ENCODE measurements around the gene RESF1. TPM values are rescaled to one million over a fixed set of nuclear protein-coding genes. Genes with fewer than 3 reads are reported as not detected.
"Not testable (repeated sequence)": the region's sequence is repeated elsewhere in the genome, so short reads cannot be mapped to it uniquely, and the experiment has no call there.

Gene RESF1
- total and polyA plus RNA-seq, 11 donors, result 9.5 to 42.8 (median 22.8) TPM

- Histone ChIP-seq H3K4me1 (no peaks in the 10 kb centered on the region), H3K4me3 (no peak overlapping the region), H3K9me3 (no peaks in the 10 kb centered on the region), H3K27ac (no peak overlapping the region), H3K36me3 (no peaks in the 10 kb centered on the region), H3K27me3 (no peaks in the 10 kb centered on the region)
- DNase-seq (no peak), ATAC-seq (no peak)
- TF ChIP-seq POLR2A (IDR thresholded peaks at IDR 0.05) (no peak), CTCF (IDR thresholded peaks at IDR 0.05) (no peak)
- 70 to 85% (median 76%) methylated on average over 7 of the region's 7 CpGs for WGBS, 4 donors
- intact Hi-C loops (cut with DNase I), result no loop called here
These were observed 27.2 kb upstream of the RESF1 start for GRCh38 chr12:31931796-31932715.

DNA sequence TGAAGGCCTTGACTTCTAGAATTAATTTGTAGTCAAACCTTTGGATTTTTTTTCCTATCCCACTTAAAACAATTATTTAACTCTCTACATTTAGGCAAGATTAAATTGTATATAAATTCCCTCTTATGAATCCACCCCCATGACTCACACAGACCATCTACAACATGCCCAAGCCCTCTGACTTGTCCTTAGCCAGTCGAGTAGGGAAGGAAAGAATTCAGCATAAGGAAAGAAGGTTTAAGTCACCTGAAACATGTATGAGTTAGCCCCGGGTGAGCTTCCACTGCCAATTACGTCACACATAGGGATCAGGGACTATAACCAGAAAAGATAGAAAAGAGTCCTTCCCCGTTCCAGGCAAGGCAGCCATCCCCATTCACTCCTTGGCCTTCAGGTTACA is 14.9 kb upstream of the RESF1 start:
- 91 to 100% (median 95%) methylated on average over 4 of the region's 4 CpGs for WGBS, 4 donors

DNA sequence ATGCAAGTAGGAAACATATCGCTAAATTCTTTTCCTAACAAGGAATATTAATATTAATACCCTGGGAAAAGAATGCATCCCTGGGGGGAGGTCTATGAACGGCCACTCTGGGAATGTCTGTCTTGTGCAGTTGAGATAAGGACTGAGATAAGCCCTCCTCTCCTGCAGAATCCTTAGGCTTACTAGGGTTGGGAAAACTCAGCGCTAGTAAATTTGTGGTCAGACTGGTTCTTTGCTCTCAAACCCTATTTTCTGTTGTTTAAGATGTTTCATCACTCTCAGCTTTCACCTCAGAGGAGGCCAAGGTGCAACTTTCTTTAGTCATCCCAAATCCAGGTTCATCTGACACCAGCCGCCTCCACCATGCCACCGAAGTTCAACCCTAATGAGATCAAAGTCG is 11.2 kb upstream of the RESF1 start:
- ATAC-seq, result no peak
- WGBS, 4 donors, result 88 to 92% (median 90%) methylated on average over 6 of the region's 6 CpGs

More for the DNA sequence above, 14.9 kb upstream of the RESF1 start:
- intact Hi-C loops (cut with DNase I), result no loop called here
- ATAC-seq, result no peak
- Histone ChIP-seq H3K4me1 (no peaks in the 10 kb centered on the region), H3K36me3 (peaks cover 0 to 4% (median 0%) of the 10 kb centered on the region in 9 donors), H3K27ac (no peak overlapping the region), H3K4me3 (no peak overlapping the region), H3K27me3 (no peaks in the 10 kb centered on the region), H3K9me3 (peaks cover 0 to 30% (median 0%) of the 10 kb centered on the region in 12 donors)
- no peak for DNase-seq
- TF ChIP-seq CTCF (IDR thresholded peaks at IDR 0.05) (no peak), POLR2A (IDR thresholded peaks at IDR 0.05) (no peak)

GRCh38 chr12:31948697-31949359 is 10.4 kb upstream of the RESF1 start:
- DNase-seq; H3K36me3 ChIP-seq; H3K4me1 ChIP-seq; intact Hi-C loops (cut with DNase I); H3K27me3 ChIP-seq; H3K4me3 ChIP-seq; ATAC-seq; H3K27ac ChIP-seq: not testable (repeated sequence)
- WGBS, 4 donors, result 66 to 75% (median 73%) methylated on average over 3 of the region's 3 CpGs
- H3K9me3 ChIP-seq, result peaks cover 0 to 24% (median 0%) of the 10 kb centered on the region in 12 donors

More for the DNA sequence above, 11.2 kb upstream of the RESF1 start:
- Histone ChIP-seq H3K27ac (no peak overlapping the region), H3K27me3 (no peaks in the 10 kb centered on the region), H3K9me3 (peaks cover 0 to 24% (median 0%) of the 10 kb centered on the region in 12 donors), H3K4me1 (no peaks in the 10 kb centered on the region), H3K36me3 (peaks cover 0 to 4% (median 0%) of the 10 kb centered on the region in 9 donors), H3K4me3 (no peak overlapping the region)
- intact Hi-C loops (cut with DNase I), result no loop called here
- TF ChIP-seq CTCF (IDR thresholded peaks at IDR 0.05) (no peak), POLR2A (IDR thresholded peaks at IDR 0.05) (no peak)
- no peak for DNase-seq

Data from heart left ventricle (tissue), 16 donors.